ENCODE data around the gene DBT. TPM values are rescaled to one million over a fixed set of nuclear protein-coding genes. Genes with fewer than 3 reads are reported as not detected.

The DBT gene
- total RNA-seq, 4 donors from 2014 or later, result 9.1 to 14.2 (median 12.6) TPM

- Histone ChIP-seq H3K27me3 (no peaks in the 10 kb centered on the region), H3K4me3 (no peak overlapping the region), H3K27ac (replicated peaks in 1 of 4) (no peak overlapping the region), H3K4me1 (no peaks in the 10 kb centered on the region), H3K36me3 (peaks cover 18 to 45% (median 32%) of the 10 kb centered on the region in 4 donors), H3K9me3 (no peaks in the 10 kb centered on the region)
- TF ChIP-seq CTCF (IDR thresholded peaks at IDR 0.05) (no peak), POLR2AphosphoS5 (IDR thresholded peaks at IDR 0.05) (no peak)
- WGBS, result 71% methylated on average over 2 of the region's 2 CpGs
- no peak for DNase-seq (ENCODE audit: extremely low spot score)
- intact Hi-C loops (cut with DNase I), result no loop called here
Observed at GRCh38 chr1:100151679-100152078, 98.0 kb downstream of the DBT start.

GRCh38 chr1:100147875-100148274 lies 101.8 kb downstream of the DBT start:
- no peak overlapping the region for H3K27ac ChIP-seq (replicated peaks in 1 of 4)
- H3K27me3 ChIP-seq, result no peaks in the 10 kb centered on the region
- no peak overlapping the region for H3K4me3 ChIP-seq
- no peak for TF ChIP-seq POLR2AphosphoS5 (IDR thresholded peaks at IDR 0.05)
- peaks cover 51 to 83% (median 68%) of the 10 kb centered on the region in 4 donors for H3K36me3 ChIP-seq
- DNase-seq (ENCODE audit: extremely low spot score), result no peak
- intact Hi-C loops (cut with DNase I), result no loop called here
- WGBS, result 86% methylated on average over 4 of the region's 4 CpGs
- no peaks in the 10 kb centered on the region for H3K4me1 ChIP-seq
- H3K9me3 ChIP-seq, result no peaks in the 10 kb centered on the region

GRCh38 chr1:100146958-100147357 lies 102.7 kb downstream of the DBT start:
- H3K4me1 ChIP-seq, result no peaks in the 10 kb centered on the region
- intact Hi-C loops (cut with DNase I), result no loop called here
- 97% methylated on average over 1 of the region's 1 CpG for WGBS
- H3K36me3 ChIP-seq, result peaks cover 53 to 92% (median 75%) of the 10 kb centered on the region in 4 donors
- no peaks in the 10 kb centered on the region for H3K27me3 ChIP-seq
- DNase-seq (ENCODE audit: extremely low spot score), result no peak
- H3K9me3 ChIP-seq, result no peaks in the 10 kb centered on the region
- H3K27ac ChIP-seq (replicated peaks in 1 of 4), result no peak overlapping the region
- TF ChIP-seq EP300 (IDR thresholded peaks at IDR 0.05) (no peak), POLR2A (IDR thresholded peaks at IDR 0.05; ENCODE audit: low read depth) (no peak), POLR2AphosphoS5 (IDR thresholded peaks at IDR 0.05) (no peak), CTCF (IDR thresholded peaks at IDR 0.05) (no peak)
- H3K4me3 ChIP-seq, result no peak overlapping the region

GRCh38 chr1:100145116-100145515 lies 104.5 kb downstream of the DBT start:
- no peak for TF ChIP-seq POLR2AphosphoS5 (IDR thresholded peaks at IDR 0.05)
- no peak for TF ChIP-seq EP300 (IDR thresholded peaks at IDR 0.05)
- TF ChIP-seq POLR2A (IDR thresholded peaks at IDR 0.05; ENCODE audit: low read depth), result no peak
- H3K36me3 ChIP-seq, result peaks cover 65 to 99% (median 83%) of the 10 kb centered on the region in 4 donors
- intact Hi-C loops (cut with DNase I), result no loop called here
- H3K4me3 ChIP-seq, result no peak overlapping the region
- no peaks in the 10 kb centered on the region for H3K4me1 ChIP-seq
- H3K27me3 ChIP-seq, result no peaks in the 10 kb centered on the region
- no peaks in the 10 kb centered on the region for H3K9me3 ChIP-seq
- 94% methylated on average over 3 of the region's 3 CpGs for WGBS
- DNase-seq (ENCODE audit: extremely low spot score), result no peak
- H3K27ac ChIP-seq (replicated peaks in 1 of 4), result no peak overlapping the region

GRCh38 chr1:100142343-100142742 lies 107.3 kb downstream of the DBT start:
- H3K4me1 ChIP-seq, result no peaks in the 10 kb centered on the region
- H3K4me3 ChIP-seq, result no peak overlapping the region
- H3K27me3 ChIP-seq, result no peaks in the 10 kb centered on the region
- H3K27ac ChIP-seq (replicated peaks in 1 of 4), result no peak overlapping the region
- peaks cover 69 to 97% (median 87%) of the 10 kb centered on the region in 4 donors for H3K36me3 ChIP-seq
- no peak for DNase-seq (ENCODE audit: extremely low spot score)
- no peak for TF ChIP-seq EP300 (IDR thresholded peaks at IDR 0.05)
- intact Hi-C loops (cut with DNase I), result no loop called here
- no peaks in the 10 kb centered on the region for H3K9me3 ChIP-seq
- WGBS, result 93% methylated on average over 3 of the region's 3 CpGs

GRCh38 chr1:100141192-100141591 lies 108.4 kb downstream of the DBT start:
- Histone ChIP-seq H3K9me3 (no peaks in the 10 kb centered on the region), H3K27ac (replicated peaks in 1 of 4) (no peak overlapping the region), H3K4me3 (no peak overlapping the region), H3K4me1 (no peaks in the 10 kb centered on the region), H3K36me3 (peaks cover 58 to 97% (median 82%) of the 10 kb centered on the region in 4 donors), H3K27me3 (no peaks in the 10 kb centered on the region)
- intact Hi-C loops (cut with DNase I), result no loop called here
- TF ChIP-seq CTCF (IDR thresholded peaks at IDR 0.05), result no peak
- 95% methylated on average over 4 of the region's 4 CpGs for WGBS
- no peak for DNase-seq (ENCODE audit: extremely low spot score)
